ENCODE measurements around the gene SLMAP. TPM values are rescaled to one million over a fixed set of nuclear protein-coding genes. Genes with fewer than 3 reads are reported as not detected.
A peak's percentile ranks its signal among the peaks of the same experiment; 100 is the strongest.

The SLMAP gene
- total and polyA plus RNA-seq, 2 of the 13 experiments (the other 11 are each of a cell fraction or from before 2014, with no cell fraction given) = 24.0 to 48.3 TPM

DNA sequence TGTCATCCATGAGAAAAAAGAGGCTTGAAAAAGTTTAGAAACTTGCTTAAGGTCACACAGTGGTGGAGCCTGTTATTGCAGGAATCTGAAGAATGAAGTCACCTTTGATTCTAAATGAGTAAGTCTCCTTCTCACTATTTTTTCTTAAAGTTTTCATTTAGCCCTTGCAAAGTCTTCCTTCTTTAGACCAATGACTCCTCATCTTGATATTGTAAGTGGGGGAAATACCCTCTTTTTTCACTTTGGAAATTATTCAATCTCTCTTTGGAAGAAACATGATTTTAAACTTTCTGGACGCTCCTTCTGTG is 787 bp upstream of the SLMAP start:
- Histone ChIP-seq H3K4me3 (replicated peaks in 1 of 3; ENCODE audit: insufficient read depth in 1 of 3, low read depth in 2 of 3, low read length in 3 of 3) (peak overlapping the region; percentile 88 to 96 (median 94)), H2AFZ (ENCODE audit: low read length) (peak overlapping the region; percentile 68), H3K4me1 (ENCODE audit: insufficient read depth, low read length) (peaks cover 20% of the 10 kb centered on the region), H3K4me2 (ENCODE audit: low read depth, low read length) (peak overlapping the region; percentile 71), H3K27ac (ENCODE audit: extremely low read length, insufficient read depth, low read length) (peak overlapping the region; percentile 81), H3K27me3 (ENCODE audit: control insufficient read depth in 1 of 2, insufficient read depth in 2 of 2, low read length in 2 of 2) (no peaks in the 10 kb centered on the region; a peak in 1 of 5 replicates), H3K9me3 (ENCODE audit: low read length) (no peaks in the 10 kb centered on the region), H4K20me1 (ENCODE audit: insufficient read depth, low read length) (peaks cover 18% of the 10 kb centered on the region), H3K79me2 (ENCODE audit: insufficient read depth, low read length) (peaks cover 40% of the 10 kb centered on the region), H3K36me3 (replicated peaks in 1 of 2; ENCODE audit: control insufficient read depth in 1 of 2, insufficient read depth in 2 of 2, low read length in 2 of 2) (no peaks in the 10 kb centered on the region; a peak in 2 of 5 replicates), H3K9ac (ENCODE audit: insufficient read depth, low read depth, low read length) (peak overlapping the region; percentile 96)
- ATAC-seq = no peak
- intact Hi-C loops (cut with micrococcal nuclease; ENCODE audit: unreplicated experiment) (loop anchor here (5.0 kb wide), 2 partner anchors 87 to 158 kb away; partner anchors contain the start of gene ARF4), in situ Hi-C loops (cut with HindIII; ENCODE audit: extremely low pct_ligation_motif_present, low pct_unique_long_range_greater_than_20kb) (no loop called here)
- no TSS peak for BruUV-seq (replicated peaks)
- no peak for FAIRE-seq
- DNase-seq (ENCODE audit: low spot score) = peak; percentile 45
- CTCF ChIA-PET (ENCODE audit: low intra/inter-chr PET ratio, low total read pairs) = no interaction called here
- 6% methylated on average over 1 of the region's 1 CpG for WGBS (ENCODE audit: low lambda C conversion rate)
- POLR2A ChIA-PET = interaction anchor here (0.7 to 1.8 kb wide), 9 partner anchors 9 to 194 kb away, joined by 3 to 19 read pairs (median 4); partner anchors contain the start of genes ARF4 and DENND6A
- TF ChIP-seq CHCHD3 (CRISPR knock-in tag; IDR thresholded peaks at IDR 0.05) (no peak), ZNF446 (CRISPR knock-in tag; IDR thresholded peaks at IDR 0.05) (no peak), THYN1 (CRISPR knock-in tag; IDR thresholded peaks at IDR 0.05; ENCODE audit: borderline replicate concordance, low read depth) (no peak), ISX (CRISPR knock-in tag; conservative IDR thresholded peaks at IDR 0.05) (no peak), CREM (IDR thresholded peaks at IDR 0.05) (no peak), CREM (CRISPR knock-in tag; IDR thresholded peaks at IDR 0.05) (no peak), ZNF674 (CRISPR knock-in tag; IDR thresholded peaks at IDR 0.05; ENCODE audit: low read depth) (no peak), ZNF329 (CRISPR knock-in tag; IDR thresholded peaks at IDR 0.05; ENCODE audit: low read depth) (no peak), ZNF749 (CRISPR knock-in tag; IDR thresholded peaks at IDR 0.05; ENCODE audit: borderline replicate concordance) (no peak), SAFB2 (CRISPR knock-in tag; IDR thresholded peaks at IDR 0.05; ENCODE audit: borderline replicate concordance, low read depth) (no peak)
- TF ChIP-seq, protein P1, sequence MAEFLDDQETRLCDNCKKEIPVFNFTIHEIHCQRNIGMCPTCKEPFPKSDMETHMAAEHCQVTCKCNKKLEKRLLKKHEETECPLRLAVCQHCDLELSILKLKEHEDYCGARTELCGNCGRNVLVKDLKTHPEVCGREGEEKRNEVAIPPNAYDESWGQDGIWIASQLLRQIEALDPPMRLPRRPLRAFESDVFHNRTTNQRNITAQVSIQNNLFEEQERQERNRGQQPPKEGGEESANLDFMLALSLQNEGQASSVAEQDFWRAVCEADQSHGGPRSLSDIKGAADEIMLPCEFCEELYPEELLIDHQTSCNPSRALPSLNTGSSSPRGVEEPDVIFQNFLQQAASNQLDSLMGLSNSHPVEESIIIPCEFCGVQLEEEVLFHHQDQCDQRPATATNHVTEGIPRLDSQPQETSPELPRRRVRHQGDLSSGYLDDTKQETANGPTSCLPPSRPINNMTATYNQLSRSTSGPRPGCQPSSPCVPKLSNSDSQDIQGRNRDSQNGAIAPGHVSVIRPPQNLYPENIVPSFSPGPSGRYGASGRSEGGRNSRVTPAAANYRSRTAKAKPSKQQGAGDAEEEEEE (CRISPR knock-in tag; IDR thresholded peaks at IDR 0.05; ENCODE audit: borderline replicate concordance) = no peak
- TF ChIP-seq, protein P2, sequence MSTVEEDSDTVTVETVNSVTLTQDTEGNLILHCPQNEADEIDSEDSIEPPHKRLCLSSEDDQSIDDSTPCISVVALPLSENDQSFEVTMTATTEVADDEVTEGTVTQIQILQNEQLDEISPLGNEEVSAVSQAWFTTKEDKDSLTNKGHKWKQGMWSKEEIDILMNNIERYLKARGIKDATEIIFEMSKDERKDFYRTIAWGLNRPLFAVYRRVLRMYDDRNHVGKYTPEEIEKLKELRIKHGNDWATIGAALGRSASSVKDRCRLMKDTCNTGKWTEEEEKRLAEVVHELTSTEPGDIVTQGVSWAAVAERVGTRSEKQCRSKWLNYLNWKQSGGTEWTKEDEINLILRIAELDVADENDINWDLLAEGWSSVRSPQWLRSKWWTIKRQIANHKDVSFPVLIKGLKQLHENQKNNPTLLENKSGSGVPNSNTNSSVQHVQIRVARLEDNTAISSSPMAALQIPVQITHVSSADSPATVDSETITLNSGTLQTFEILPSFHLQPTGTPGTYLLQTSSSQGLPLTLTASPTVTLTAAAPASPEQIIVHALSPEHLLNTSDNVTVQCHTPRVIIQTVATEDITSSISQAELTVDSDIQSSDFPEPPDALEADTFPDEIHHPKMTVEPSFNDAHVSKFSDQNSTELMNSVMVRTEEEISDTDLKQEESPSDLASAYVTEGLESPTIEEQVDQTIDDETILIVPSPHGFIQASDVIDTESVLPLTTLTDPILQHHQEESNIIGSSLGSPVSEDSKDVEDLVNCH (CRISPR knock-in tag; IDR thresholded peaks at IDR 0.05) = no peak
- TF ChIP-seq, protein P3, sequence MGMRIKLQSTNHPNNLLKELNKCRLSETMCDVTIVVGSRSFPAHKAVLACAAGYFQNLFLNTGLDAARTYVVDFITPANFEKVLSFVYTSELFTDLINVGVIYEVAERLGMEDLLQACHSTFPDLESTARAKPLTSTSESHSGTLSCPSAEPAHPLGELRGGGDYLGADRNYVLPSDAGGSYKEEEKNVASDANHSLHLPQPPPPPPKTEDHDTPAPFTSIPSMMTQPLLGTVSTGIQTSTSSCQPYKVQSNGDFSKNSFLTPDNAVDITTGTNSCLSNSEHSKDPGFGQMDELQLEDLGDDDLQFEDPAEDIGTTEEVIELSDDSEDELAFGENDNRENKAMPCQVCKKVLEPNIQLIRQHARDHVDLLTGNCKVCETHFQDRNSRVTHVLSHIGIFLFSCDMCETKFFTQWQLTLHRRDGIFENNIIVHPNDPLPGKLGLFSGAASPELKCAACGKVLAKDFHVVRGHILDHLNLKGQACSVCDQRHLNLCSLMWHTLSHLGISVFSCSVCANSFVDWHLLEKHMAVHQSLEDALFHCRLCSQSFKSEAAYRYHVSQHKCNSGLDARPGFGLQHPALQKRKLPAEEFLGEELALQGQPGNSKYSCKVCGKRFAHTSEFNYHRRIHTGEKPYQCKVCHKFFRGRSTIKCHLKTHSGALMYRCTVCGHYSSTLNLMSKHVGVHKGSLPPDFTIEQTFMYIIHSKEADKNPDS (CRISPR knock-in tag; IDR thresholded peaks at IDR 0.05) = no peak
- TF ChIP-seq, protein P4, sequence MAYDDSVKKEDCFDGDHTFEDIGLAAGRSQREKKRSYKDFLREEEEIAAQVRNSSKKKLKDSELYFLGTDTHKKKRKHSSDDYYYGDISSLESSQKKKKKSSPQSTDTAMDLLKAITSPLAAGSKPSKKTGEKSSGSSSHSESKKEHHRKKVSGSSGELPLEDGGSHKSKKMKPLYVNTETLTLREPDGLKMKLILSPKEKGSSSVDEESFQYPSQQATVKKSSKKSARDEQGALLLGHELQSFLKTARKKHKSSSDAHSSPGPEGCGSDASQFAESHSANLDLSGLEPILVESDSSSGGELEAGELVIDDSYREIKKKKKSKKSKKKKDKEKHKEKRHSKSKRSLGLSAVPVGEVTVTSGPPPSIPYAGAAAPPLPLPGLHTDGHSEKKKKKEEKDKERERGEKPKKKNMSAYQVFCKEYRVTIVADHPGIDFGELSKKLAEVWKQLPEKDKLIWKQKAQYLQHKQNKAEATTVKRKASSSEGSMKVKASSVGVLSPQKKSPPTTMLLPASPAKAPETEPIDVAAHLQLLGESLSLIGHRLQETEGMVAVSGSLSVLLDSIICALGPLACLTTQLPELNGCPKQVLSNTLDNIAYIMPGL (CRISPR knock-in tag; IDR thresholded peaks at IDR 0.05; ENCODE audit: borderline replicate concordance in 1 of 2, low read depth in 1 of 2) = no peak
